Fibroblast of peridontal ligament (primary cell): ENCODE data around the gene ACSM6.
A peak's percentile ranks its signal among the peaks of the same experiment; 100 is the strongest.

ENCODE experiments used
- DNase-seq: peaks from one replicate; pipeline ENCODE4 v3.0.0-alpha.2; 2010; ENCODE audit errors: extremely low read depth

ACSM6 gene

DNA sequence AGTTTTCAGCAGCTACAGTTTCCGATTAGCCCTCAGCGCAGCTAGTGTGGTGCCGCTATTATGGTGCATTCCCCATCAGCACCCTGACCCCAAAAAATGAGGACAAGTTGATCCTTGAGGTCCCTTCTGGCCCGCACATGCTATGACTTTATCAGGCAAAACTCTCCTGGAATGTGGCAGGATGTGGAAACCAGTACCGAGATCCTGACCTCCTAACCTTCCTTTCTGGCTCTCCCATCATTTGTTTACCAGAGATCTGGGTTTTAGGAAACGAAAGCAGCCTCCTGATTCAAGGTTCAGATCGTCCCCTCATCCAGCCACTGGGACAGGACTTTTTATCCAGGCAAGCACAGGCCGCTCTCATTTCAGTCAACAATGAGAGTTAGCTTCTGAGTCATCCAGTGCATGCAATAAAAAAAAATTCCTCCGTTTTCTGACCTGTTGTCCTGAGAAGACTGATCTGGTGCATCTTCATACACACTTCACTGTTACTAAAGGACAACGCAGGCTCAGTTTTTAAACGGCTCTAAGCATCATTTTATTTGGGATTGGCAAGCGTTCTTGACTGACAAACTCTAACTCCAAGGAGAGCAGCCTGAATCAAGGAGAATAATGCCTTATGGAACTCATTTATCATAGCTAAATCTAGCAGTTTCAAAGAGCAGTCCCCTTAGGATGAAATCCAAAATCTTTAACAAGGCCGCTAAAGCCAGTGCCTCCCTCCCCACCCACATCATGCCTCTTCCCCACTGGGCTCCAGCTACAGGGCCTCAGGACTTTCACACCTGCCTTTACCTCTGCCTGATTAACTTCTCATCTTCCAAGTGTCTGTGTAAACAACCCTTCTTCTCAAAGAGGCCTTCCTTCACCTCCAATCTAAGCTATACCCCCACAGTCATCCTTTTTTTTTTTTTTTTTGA, 79.6 kb downstream of the ACSM6 start:
- peak; percentile 88 for DNase-seq

DNA sequence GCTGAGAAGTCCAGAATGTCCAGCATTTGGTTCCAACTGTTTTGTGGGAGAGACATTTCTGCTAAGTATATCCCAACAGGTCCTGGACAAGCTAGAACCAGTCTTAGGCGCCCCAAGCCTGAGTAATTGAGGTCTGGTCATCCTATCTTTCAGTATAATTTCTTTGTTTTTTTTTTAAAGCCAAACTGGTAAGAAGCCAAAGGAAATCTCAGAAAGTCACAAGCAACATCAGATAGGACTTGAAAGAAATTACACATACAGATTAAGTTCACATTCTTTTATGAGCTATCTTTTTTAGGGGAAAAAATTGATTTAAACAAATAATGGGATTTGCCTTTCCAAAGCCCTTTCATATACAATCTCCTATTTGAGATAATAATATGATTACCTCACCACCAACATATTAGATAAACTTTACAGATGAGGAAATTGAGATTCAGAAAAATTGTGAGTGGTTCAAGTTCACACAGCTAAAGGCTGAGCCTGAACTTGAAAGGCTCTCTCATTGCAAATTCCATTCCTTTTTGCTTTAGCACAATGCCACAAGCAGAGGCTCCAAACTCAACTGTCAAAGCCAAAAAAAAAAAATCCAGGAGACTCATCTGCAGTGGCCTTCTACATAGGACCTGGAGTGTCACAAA, 81.8 kb downstream of the ACSM6 start:
- peak; percentile 76 for DNase-seq

DNA sequence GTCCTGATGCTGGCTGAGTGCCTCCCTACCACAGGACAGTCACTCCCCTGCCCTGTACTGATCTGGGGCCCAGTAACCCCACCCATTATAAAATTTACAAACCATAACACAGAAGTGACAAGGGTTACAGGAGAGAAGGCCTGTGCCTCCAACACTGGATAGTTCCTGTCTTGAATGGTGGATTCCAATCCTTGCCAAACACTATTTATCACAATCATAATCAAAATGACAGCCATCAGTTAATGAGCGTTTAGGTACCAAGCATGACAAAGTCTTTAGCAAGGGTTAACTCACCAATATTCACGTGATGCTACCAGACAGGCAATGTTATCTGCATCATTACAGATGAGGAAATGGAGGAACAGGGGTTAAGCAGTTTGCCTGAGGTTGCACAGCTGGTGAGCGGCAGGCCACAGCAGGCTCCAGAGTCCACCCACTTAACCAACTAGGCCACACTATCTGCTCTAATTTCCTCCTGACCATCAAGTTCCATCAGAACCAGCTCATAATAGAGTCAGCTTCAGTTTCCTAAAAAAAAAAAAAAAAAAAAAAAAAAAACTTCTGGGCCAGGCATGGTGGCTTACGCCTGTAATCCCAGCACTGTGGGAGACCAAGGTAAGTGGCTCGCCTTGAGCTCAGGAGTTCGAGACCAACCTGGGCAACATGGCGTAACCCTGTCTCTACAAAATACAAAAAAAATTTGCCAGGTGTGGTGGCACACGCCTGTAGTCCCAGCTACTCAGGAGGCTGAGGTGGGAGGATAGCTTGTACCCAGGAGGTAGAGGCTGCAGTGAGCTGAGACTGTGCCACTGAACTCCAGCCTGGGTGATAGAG, 82.5 kb downstream of the ACSM6 start:
- no peak for DNase-seq

DNA sequence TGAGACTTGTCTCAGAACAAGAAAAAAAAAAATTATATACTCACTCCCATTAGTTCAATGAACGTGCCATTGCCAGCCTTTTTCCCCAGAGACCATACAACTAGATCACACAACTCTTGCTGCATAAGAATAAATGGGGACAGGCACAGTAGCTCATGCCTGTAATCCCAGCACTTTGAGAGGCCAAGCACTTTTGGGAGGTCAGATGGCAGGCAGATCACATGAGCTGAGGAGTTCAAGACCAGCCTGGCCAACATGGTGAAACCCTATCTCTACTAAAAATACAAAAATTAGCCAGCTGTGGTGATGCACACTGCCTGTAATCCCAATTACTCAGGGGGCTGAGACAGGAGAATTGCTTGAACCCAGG, 83.1 kb downstream of the ACSM6 start:
- DNase-seq = peak; percentile 43

DNA sequence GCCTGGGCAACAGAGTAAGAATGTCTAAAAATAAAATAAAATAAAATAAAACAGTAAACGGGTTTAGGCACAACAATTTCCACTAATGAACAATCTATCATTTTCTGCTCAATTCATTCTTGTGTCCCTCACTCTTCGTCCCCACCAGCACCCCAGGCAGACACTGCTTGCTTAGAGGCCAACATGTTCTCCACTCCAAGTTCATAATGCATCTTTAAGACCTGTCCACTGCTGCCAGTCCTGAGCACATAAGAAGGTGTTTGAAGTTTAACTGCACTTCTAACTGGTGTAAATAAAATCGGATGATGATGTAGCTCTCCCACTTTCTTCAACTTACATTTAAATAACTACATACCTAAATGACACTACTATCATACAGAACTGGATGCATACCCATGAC, 83.6 kb downstream of the ACSM6 start:
- no peak for DNase-seq
